A673 (cell line): ENCODE results near the gene CDH12.

Experiments
- EZH2 ChIP-seq: fragments of 200-600 bp; sonication (generic); IDR thresholded peaks from 2 replicates; pipeline ENCODE4 v1.6.1; 2017; ENCODE audit warnings: borderline replicate concordance, low read depth, mild to moderate bottlenecking, mixed read lengths, antibody characterized with exemption, low read length; ENCODE audit not compliant: poor library complexity, severe bottlenecking
- TF ChIP-seq, protein P1 (sequence below): fragments of 300-800, 200-600 bp; sonication (generic); conservative IDR thresholded peaks from 2 replicates; pipeline ENCODE4 v1.5.1; 2017; ENCODE audit warnings: low read depth, mild to moderate bottlenecking, antibody characterized with exemption, low read length, moderate library complexity, mixed read lengths

DNA sequence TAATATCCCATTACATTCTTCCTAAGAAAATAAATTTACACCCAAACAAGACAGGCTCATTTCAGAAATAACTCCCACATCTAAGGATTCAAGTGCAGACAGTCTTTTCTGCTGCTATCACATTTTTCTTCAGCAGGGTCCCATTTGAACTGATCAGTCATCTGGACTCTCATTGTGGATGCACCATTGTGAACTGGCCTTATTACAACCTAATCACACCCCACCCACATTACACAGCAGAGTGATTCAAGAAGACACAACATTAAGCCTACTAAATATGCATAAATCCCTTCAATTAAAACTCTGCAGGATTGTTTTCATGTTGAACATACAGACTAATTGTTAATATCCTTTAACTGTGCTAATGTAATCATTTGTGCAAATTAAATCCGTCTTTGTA is 146.2 kb downstream of the CDH12 start:
- TF ChIP-seq, protein P1, sequence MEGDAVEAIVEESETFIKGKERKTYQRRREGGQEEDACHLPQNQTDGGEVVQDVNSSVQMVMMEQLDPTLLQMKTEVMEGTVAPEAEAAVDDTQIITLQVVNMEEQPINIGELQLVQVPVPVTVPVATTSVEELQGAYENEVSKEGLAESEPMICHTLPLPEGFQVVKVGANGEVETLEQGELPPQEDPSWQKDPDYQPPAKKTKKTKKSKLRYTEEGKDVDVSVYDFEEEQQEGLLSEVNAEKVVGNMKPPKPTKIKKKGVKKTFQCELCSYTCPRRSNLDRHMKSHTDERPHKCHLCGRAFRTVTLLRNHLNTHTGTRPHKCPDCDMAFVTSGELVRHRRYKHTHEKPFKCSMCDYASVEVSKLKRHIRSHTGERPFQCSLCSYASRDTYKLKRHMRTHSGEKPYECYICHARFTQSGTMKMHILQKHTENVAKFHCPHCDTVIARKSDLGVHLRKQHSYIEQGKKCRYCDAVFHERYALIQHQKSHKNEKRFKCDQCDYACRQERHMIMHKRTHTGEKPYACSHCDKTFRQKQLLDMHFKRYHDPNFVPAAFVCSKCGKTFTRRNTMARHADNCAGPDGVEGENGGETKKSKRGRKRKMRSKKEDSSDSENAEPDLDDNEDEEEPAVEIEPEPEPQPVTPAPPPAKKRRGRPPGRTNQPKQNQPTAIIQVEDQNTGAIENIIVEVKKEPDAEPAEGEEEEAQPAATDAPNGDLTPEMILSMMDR = no peak
- no peak for TF ChIP-seq EZH2
